ENCODE results near the gene RAB11FIP4.

Gene RAB11FIP4

GRCh38 chr17:31488264-31488981, 96.9 kb downstream of the RAB11FIP4 start:
- DNase-seq, result peak; percentile 59

DNA sequence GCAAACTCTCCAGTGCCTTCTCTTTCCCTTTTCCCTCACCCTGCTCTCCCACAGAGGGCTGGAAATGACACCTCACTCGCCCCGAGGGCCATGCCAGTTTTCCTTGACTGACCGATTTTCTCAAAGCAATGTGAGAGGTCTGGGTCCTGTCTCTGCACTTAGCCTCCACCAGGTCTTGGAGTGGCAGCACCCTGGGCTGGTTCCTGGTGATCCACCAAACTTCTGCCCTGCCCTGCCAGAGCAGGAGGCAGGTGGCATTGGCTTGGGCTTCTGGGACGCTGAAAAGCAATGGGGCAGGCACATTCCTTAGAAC, 97.5 kb downstream of the RAB11FIP4 start:
- no peak for DNase-seq

GRCh38 chr17:31489295-31490018, 98.0 kb downstream of the RAB11FIP4 start:
- DNase-seq, result peak; percentile 63

- peak; percentile 36 for DNase-seq
Observed at GRCh38 chr17:31490019-31490650, 98.7 kb downstream of the RAB11FIP4 start.

DNA sequence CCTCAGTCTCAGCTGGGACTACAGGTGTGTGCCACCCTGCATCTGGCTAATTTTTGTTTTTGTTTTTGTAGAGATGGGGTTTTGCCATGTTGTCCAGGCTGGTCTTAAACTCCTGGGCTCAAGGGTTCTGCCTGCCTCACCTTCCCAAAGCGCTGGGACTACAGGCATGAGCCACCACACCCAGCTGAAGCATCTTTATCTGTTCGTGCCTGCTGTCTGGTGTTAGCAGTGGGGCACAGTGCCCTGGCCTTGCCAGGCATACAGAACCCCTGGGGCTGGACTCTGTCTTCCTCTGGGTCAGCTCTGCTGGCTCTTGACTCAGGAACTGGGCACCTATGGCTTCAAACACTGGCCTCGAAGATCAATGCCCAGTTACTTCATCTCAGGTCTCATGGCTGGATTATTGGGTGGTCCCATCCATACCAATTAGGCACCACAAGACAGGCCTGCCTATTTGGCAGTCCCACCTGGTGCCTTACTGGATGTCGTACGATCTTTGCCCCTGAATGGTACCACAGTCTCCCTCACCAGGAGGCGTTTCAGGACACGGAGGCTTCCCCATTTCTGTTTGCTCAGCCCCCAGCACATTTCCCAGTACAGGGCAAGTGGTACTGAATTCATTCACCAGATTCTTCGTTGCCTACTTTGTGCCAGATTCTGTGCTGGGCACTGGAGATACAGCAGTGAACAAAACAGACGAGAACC, 99.3 kb downstream of the RAB11FIP4 start:
- DNase-seq, result no peak

DNA sequence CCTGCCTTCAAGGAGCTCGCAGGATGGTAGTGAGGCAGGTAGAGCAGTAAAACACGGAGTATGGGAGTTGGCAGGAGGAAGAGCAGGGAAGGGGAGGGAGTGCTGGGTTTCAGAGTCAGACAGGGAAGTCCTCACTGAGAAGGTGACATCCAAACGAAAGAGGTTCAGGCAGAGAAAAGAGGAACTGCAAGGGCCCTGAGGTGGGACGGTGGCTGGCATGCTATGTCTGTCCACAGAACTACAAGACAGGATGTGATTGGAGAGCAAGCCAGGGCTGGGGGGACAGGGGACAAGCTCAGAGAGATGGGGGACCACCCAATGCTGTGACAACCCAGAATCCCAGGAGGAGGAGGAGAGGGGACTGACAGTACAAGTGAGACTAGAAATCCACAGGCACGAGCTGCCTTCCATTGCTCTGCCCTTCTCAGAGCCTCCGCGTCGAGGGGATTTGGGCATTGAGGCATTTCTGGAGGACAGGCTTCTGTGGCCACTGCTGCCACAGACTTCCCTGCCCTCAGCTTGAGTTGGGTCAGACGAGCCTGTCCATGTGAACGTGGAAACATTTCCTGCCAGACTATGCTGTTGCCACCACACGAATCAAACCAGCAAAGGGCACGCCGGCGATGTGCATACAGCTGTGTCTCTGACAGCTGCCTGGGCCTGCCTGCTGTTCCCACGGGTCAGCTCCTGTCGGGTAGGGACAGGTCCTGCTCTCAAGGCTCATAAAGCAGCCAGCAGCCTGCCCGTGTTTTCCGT, 100.1 kb downstream of the RAB11FIP4 start:
- peak; percentile 56 for DNase-seq

- no peak for DNase-seq
Observed at GRCh38 chr17:31492206-31492605, 100.7 kb downstream of the RAB11FIP4 start.

DNA sequence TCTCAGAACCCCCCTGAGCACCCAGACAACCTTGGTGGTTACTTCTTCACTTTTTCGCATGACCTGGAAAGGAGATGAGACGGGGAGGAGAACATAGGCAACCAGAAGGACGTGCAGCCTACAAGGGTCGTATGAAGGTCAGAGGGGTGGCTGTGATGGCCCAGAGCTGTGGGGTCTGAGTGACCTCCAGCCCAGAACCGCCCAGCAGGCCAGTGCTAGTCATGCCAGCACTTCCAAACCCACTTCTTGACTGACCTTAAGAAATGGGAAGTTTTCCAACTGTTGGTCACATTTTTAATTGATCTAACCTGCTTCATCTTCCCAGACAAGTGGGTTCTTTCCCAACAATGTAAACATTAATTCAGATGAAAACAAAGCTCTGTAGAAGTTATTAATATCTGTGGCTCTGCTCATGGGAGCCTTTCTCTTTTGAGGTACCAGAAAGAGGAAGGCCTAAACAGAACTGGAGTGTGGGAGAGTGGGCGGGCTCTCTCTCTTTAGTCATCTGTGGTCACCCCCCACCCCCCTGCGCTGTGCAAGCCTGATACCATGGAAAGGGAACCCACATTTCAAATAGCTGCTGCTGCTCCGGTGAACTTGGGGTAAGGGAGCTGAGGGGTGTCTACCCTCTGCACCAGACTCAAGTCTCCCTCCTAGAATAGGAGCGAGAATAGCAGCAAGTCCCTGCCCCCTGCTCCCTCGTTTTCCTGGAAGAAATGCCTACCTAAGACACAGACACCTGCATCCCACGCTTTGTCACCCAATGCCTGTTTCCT, 101.6 kb downstream of the RAB11FIP4 start:
- DNase-seq, result peak; percentile 84

GRCh38 chr17:31493656-31494155, 102.2 kb downstream of the RAB11FIP4 start:
- DNase-seq, result peak; percentile 48

GRCh38 chr17:31494259-31495021, 103.0 kb downstream of the RAB11FIP4 start:
- DNase-seq, result peak; percentile 79

- DNase-seq, result no peak
Observed at GRCh38 chr17:31495022-31495885, 103.8 kb downstream of the RAB11FIP4 start.

- DNase-seq, result no peak
Observed at GRCh38 chr17:31496097-31496496, 104.6 kb downstream of the RAB11FIP4 start.

DNA sequence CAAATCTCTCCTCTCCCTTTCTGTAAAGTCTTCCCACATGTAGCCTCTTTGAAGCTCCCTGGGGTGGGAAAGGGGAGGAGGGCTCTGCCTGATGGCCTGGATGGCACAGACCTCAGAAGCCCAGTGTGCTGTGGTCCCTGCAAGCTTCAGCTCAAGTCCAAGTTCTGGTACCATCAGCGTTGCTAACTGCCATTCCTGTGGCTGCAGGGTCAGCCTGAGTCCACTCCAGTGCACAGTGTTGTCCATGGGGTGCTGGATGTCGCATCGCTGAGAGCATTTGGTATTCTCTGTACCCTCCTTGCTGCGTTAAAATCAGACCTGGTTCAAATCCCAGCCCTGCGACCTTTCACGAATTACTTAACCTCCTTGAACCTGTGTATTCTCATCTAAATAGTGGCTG, 105.1 kb downstream of the RAB11FIP4 start:
- no peak for DNase-seq

GRCh38 chr17:31497431-31497830, 106.0 kb downstream of the RAB11FIP4 start:
- no peak for DNase-seq

DNA sequence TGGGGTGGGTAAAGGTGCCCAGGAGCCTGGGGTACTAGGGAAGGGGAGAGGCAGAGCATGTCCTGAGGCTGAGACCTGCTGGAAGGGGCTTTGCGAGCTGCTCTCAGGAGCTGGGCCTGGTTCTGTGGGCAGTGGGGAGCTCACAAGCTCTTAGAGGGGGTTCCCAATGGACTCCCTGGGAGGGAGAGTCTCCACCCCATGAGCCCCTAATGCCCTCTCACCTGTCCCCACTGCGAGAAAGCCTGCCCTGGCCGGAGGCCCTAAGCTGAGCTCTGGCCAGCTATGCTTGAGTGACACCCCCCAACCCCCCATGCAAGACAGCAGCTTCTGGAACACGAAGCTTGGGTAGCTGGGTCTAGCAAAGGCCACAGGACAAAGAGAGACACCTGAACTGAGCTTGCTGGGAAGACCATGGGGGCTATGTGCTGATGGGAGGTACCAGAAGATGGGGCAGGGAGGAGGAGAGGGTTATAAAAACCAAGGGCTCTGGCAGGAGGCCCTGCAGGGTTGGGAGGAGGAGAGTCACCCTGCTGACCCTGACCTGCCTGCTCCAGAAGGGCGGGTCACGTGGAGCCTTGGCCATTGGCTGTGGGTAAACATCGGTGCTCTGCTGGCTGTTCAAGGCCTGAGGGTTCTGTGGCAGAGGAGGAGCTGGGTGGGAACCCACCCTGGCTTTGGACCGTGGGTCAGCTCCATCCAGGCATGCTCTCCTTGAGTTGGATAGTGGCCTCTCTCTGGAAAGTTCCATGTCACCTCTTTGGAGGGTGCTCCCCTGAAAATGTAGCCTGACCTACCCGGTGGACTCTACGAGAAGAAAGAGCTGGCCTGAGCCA, 106.7 kb downstream of the RAB11FIP4 start:
- DNase-seq, result no peak

DNA sequence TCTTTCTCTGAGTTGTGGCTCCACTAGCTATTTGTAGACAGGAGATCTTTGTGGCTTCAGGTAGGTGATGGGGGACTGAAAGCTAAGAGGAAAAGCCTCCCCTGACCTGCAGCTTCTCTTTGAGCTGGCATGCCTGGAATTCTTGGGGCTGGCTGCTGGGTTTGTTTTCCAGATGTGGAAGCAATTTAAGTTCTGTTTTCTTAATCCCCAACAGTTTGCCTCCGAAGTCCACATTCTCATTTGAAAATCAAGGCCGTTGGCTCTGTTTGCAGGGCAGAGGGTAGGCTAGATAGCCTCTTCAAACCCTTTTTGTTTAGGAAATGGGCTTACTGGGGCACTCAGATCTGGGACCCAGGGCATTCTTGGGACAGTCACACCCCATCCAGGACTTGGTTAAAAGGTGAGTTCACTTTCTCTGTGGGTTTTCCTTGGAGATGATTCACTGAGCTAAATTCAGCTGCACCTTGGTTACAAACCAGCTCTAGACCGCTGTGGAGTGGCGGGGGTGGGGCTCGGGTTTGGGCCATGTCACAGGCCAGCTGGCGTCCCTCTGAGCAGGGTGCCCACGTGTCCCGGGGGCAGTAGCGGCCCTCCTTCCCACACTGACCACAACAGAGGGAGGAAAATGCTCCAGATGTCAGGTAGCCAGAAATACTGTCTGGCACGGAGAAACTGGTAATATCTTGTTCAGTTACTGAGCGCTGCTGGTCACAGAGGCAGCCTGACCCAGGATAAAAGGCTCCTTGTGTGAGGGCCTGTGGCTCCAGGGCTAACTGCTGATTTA, 108.5 kb downstream of the RAB11FIP4 start:
- peak; percentile 41 for DNase-seq

DNA sequence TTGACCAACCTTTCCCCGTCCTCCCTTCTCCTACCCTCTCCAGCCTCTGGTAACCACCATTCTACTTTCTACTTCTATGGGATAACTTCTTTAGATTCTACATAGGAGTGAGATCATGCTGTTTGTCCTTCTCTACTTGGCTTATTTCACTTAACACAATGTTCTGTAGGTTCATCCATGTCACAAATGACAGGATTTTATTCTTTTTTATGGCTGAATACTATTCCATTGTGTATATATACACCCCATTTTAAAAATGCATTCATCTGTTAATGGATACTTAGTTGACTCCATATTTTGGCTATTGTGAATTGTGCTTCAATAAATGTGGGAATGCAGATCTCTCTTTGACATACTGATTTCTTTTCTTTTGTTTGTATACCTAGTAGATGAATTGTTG, 115.0 kb downstream of the RAB11FIP4 start:
- DNase-seq, result no peak

Measured in CD4-positive, alpha-beta T cell treated with Interleukin-17A for 4 hours (primary cell).